Coronary artery (tissue), 2 donors: Measurements from ENCODE around the gene KDM5D.

ENCODE experiments used
- DNase-seq: peaks from one replicate; pipeline ENCODE4 v3.0.0-alpha.2; 2017; ENCODE audit warnings: low spot score
- H3K27ac ChIP-seq, 2 donors: fragments of 200-600 bp; sonication (generic); one replicate each; pipeline ENCODE4 v1.5.1; 2016 to 2019
- H3K4me3 ChIP-seq: fragments of 200-600 bp; sonication (generic); 2 replicates; pipeline ENCODE4 v1.5.1; 2016; ENCODE audit warnings: mild to moderate bottlenecking, moderate library complexity
- TF ChIP-seq, protein P1 (sequence below): fragments of 200-600 bp; sonication (generic); IDR thresholded peaks from one replicate; pipeline ENCODE4 v1.5.1; 2019; ENCODE audit warnings: antibody characterized with exemption

The KDM5D gene

GRCh38 chrY:19715226-19715625, 29.3 kb downstream of the KDM5D start:
- Histone ChIP-seq H3K27ac (no peak overlapping the region), H3K4me3 (no peak overlapping the region)
- no peak for DNase-seq
- TF ChIP-seq, protein P1, sequence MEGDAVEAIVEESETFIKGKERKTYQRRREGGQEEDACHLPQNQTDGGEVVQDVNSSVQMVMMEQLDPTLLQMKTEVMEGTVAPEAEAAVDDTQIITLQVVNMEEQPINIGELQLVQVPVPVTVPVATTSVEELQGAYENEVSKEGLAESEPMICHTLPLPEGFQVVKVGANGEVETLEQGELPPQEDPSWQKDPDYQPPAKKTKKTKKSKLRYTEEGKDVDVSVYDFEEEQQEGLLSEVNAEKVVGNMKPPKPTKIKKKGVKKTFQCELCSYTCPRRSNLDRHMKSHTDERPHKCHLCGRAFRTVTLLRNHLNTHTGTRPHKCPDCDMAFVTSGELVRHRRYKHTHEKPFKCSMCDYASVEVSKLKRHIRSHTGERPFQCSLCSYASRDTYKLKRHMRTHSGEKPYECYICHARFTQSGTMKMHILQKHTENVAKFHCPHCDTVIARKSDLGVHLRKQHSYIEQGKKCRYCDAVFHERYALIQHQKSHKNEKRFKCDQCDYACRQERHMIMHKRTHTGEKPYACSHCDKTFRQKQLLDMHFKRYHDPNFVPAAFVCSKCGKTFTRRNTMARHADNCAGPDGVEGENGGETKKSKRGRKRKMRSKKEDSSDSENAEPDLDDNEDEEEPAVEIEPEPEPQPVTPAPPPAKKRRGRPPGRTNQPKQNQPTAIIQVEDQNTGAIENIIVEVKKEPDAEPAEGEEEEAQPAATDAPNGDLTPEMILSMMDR: no peak

DNA sequence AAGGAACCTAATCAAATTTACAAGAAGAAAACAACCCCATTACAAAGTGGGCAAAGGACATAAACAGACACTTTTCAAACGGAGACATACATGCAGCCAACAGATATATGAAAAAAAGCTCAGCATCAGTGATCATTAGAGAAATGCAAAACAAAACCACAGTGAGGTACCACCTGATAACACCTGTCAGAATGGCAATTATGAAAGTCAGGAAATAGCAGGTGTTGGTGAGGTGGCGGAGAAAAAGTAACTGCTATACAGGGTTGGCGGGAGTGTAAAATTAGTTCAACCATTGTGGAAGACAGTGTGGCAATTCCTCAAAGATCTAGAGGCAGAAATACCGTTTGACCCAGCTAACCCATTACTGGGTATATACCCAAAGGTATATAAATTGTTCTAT, 31.1 kb downstream of the KDM5D start:
- DNase-seq: no peak
- H3K4me3 ChIP-seq: no peak overlapping the region
- no peak overlapping the region for H3K27ac ChIP-seq
- TF ChIP-seq, protein P1: no peak

DNA sequence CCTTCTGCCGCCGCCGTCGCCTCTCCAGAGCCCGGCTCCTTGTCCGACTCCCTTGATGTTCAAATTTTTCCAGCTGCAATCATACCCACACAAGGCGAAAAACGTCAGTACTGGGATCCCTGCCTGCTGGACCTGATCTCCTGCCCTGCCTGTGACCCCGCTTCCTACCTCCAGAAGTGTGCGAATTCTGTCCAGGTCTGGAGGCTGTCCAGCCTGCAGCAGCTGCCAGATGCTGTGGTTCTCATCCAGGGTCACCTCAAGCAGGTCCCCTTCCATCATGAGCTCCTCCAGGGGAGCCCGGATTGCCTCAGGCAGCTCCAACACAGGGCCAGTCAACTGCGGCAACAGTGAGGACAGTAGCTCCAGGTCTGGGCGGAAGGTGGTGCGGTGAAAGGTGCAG, 38.3 kb downstream of the KDM5D start:
- H3K4me3 ChIP-seq: no peak overlapping the region
- no peak overlapping the region for H3K27ac ChIP-seq
- no peak for DNase-seq
- TF ChIP-seq, protein P1: no peak

GRCh38 chrY:19698495-19698894, 46.0 kb downstream of the KDM5D start:
- H3K4me3 ChIP-seq: no peak overlapping the region
- TF ChIP-seq, protein P1: no peak
- DNase-seq: no peak
- no peak overlapping the region for H3K27ac ChIP-seq

DNA sequence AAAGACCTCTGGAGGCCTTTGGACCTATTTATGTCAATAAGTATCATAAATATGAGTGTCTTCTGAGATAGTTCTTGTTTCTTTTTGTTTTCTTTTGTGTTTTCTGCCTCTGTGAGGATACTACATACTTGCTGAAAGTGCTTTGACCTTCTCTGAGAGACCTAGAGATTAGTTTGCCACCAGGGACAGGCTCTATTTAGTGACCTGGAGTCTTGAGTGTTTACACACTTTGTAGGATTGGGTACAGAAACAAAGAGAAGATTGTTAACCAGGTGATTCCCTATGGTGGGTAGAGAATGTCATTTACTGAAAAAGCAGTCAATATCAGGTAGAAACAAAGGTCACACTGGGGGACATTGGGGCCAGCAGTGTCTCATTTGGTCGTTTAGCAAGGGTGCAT, 63.7 kb downstream of the KDM5D start:
- Histone ChIP-seq H3K4me3 (no peak overlapping the region), H3K27ac (no peak overlapping the region)
- DNase-seq: no peak
- TF ChIP-seq, protein P1: no peak
